HG02798 (cell line): Measurements from ENCODE around the gene ZC3H4.
"Not testable (repeated sequence)": the region's sequence is repeated elsewhere in the genome, so short reads cannot be mapped to it uniquely, and the experiment has no call there.

Experiments used
- ATAC-seq: cut with Tn5 transposase; IDR thresholded peaks from one replicate; pipeline ENCODE4 v1.9.1; 2021; ENCODE audit warnings: mild to moderate bottlenecking; ENCODE audit not compliant: unreplicated experiment, poor library complexity

Gene ZC3H4

GRCh38 chr19:47112997-47113849 lies at the start of gene ZC3H4:
Gene ZC3H4 (minus strand): TSS chr19:47113776. CDS start chr19:47112584, 1,192 bp downstream.
- peak; percentile 87 for ATAC-seq

- ATAC-seq = no peak
These were observed 48.4 kb upstream of the ZC3H4 start for GRCh38 chr19:47161876-47162489.

GRCh38 chr19:47158879-47159503 lies 45.4 kb upstream of the ZC3H4 start:
- ATAC-seq = no peak

GRCh38 chr19:47158367-47158791 lies 44.8 kb upstream of the ZC3H4 start:
- ATAC-seq = no peak

- no peak for ATAC-seq
These were observed 44.1 kb upstream of the ZC3H4 start for GRCh38 chr19:47157431-47158321.

GRCh38 chr19:47156861-47157430 lies 43.4 kb upstream of the ZC3H4 start:
- no peak for ATAC-seq

- ATAC-seq = no peak
These were observed 41.6 kb upstream of the ZC3H4 start for GRCh38 chr19:47155148-47155547.

- ATAC-seq = no peak
These were observed 39.7 kb upstream of the ZC3H4 start for GRCh38 chr19:47153266-47153665.

GRCh38 chr19:47152632-47153031 lies 39.1 kb upstream of the ZC3H4 start:
- no peak for ATAC-seq

GRCh38 chr19:47152205-47152604 lies 38.6 kb upstream of the ZC3H4 start:
- no peak for ATAC-seq

- ATAC-seq = no peak
These were observed 38.1 kb upstream of the ZC3H4 start for GRCh38 chr19:47151627-47152026.

GRCh38 chr19:47146920-47147319 lies 33.3 kb upstream of the ZC3H4 start:
- ATAC-seq = no peak

- ATAC-seq = no peak
These were observed 32.3 kb upstream of the ZC3H4 start for GRCh38 chr19:47145639-47146486.

- no peak for ATAC-seq
These were observed 31.1 kb upstream of the ZC3H4 start for GRCh38 chr19:47144630-47145029.

GRCh38 chr19:47143322-47144073 lies 29.9 kb upstream of the ZC3H4 start:
- ATAC-seq = no peak

GRCh38 chr19:47142779-47143178 lies 29.2 kb upstream of the ZC3H4 start:
- no peak for ATAC-seq

GRCh38 chr19:47141695-47142094 lies 28.1 kb upstream of the ZC3H4 start:
- ATAC-seq = no peak

- ATAC-seq = not testable (repeated sequence)
These were observed 27.7 kb upstream of the ZC3H4 start for GRCh38 chr19:47141252-47141651.
